Central memory CD4-positive, alpha-beta T cell (primary cell): Measurements from ENCODE around the gene ELF3.
"Not testable (repeated sequence)": the region's sequence is repeated elsewhere in the genome, so short reads cannot be mapped to it uniquely, and the experiment has no call there.

ENCODE experiments used
- DNase-seq: peaks from one replicate; pipeline ENCODE4 v3.0.0; 2022

ELF3 gene

DNA sequence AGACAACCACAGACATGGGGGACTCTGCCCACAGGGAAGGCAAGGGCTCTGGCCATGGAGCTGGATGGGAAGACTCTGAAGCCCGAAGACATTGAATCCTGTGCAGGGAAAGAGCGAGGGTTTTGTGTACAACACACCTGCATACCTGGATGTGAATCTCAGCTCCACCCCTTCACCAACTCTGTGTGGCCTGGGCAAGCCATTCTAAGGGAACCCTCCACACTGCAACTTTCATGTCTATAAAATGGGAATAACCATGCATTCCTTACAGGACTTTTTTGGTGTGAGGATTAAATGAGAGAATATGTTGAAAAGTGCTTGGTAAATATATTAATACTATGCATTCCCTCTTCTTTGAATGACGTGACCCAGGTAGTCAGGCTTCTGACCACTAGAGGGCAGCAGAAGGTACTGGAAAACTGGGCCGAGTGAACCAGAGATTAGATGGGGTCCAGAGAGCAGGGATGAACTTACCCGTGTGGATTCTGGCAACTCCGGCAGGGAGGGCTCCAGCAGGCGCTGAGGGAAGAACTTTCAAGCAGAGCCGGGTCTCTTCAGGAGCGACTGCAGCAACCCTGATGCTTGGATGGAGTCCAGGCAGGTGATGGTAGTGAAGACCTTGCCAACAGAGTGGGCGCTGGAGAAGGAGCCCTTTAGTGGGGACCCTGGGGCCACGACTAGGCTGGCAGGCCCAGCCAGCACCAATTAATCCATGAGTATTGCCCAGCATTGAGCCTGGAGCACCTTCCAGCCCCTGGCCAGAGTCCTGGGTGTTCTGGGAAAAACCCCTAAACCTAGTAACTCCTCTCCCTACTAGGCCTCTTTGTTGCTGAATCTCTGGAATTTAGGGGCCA, 834 bp upstream of the ELF3 start:
- DNase-seq, result peak; percentile 40

DNA sequence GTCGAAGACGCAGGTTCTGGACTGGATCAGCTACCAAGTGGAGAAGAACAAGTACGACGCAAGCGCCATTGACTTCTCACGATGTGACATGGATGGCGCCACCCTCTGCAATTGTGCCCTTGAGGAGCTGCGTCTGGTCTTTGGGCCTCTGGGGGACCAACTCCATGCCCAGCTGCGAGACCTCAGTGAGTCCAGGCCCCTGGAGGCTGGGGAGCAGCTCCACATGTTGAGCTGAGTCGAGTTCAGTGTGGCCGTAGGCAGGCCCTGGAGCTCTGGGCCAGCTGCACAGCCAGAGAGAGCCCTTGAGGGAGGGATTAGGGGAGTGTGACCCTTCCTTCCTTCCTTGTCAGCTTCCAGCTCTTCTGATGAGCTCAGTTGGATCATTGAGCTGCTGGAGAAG, 1.6 kb downstream of the ELF3 start:
- DNase-seq, result no peak

GRCh38 chr1:202012544-202013478, 2.4 kb downstream of the ELF3 start:
- no peak for DNase-seq

DNA sequence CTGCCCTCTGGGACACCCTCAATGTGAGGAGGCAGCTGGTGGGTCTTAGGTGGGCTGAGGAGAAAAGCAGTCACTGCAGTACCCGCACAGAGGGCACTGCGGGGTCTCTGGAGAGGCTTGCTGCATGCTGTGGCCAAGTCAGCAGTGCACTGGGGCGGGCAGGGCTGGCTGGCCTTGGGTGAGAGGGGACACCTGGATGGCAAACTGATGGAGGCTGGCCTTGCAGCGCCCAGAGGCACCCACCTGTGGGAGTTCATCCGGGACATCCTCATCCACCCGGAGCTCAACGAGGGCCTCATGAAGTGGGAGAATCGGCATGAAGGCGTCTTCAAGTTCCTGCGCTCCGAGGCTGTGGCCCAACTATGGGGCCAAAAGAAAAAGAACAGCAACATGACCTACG, 3.2 kb downstream of the ELF3 start:
- no peak for DNase-seq

- no peak for DNase-seq
Measured at GRCh38 chr1:202014060-202014459, 3.7 kb downstream of the ELF3 start.

- no peak for DNase-seq
Measured at GRCh38 chr1:202014915-202015661, 4.7 kb downstream of the ELF3 start.

DNA sequence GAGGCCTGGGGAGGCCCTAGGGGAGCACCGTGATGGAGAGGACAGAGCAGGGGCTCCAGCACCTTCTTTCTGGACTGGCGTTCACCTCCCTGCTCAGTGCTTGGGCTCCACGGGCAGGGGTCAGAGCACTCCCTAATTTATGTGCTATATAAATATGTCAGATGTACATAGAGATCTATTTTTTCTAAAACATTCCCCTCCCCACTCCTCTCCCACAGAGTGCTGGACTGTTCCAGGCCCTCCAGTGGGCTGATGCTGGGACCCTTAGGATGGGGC, 5.2 kb downstream of the ELF3 start:
- no peak for DNase-seq

DNA sequence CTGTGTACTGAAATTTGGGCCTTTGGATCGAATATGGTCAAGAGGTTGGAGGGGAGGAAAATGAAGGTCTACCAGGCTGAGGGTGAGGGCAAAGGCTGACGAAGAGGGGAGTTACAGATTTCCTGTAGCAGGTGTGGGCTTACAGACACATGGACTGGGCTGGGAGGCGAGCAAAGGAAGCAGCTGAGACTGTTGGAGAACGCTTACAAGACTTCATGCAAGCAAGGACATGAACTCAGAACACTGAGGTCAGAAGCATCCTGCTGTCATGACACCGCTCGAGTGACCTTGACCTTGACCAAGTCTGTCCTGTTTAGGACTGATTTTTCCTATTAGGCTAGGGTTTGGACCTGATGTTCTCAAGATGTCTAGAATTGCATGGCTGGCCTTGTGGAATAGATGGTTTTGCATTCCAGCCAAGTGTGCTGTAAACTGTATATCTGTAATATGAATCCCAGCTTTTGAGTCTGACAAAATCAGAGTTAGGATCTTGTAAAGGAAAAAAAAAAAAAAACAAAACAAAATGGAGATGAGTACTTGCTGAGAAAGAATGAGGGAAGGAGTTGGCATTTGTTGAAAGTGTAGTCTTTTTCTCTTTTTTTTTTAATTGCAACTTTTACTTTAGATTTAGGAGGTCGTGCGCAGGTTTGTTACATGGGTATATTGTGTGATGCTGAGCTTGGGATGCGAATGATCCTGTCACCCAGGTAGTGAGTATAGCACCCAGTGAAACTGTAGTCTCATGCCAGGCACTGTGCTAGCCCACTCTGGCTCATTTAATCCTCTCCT, 5.8 kb downstream of the ELF3 start:
- DNase-seq, result no peak

DNA sequence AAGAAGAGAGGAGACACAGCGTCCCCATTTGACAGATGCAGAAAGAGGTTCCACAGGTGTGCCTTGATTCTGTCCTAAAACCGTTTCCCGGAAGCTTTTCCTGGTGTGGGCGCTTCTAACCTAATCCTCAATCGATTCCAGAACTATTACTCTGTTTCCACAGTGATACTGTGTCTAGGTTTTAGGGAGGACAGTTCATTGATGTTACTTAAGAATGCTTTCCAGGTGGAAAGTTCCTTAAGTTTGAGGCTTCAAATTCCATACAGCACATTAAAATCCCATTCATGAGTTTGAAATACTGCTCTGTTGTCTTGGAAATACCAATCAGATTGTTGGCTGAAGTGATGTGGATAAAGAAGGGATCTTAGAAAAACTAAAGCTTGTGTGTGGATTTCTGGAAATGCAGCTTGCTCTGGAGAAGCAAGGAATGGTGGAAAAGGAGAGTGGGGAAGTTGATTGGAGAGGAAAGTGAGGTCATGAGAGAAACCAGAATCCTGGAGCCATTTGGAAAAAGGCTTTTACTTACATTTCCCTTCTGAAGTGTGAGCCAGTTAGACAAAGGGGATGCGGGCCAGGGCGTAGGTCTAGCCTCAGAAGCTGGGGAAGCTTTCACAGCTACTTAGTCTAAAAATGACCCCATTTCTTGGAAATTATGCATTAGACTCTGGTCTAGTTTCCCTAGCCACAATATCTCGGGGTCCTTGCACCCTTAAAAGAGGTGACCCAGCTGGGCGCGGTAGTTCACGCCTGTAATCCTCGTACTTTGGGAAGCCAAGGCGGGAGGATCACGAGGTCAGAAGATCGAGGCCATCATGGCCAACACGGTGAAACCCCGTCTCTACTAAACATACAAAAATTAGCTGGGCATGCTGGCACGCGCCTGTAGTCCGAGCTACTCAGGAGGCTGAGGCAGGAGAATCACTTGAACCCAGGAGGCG, 6.7 kb downstream of the ELF3 start:
- no peak for DNase-seq

DNA sequence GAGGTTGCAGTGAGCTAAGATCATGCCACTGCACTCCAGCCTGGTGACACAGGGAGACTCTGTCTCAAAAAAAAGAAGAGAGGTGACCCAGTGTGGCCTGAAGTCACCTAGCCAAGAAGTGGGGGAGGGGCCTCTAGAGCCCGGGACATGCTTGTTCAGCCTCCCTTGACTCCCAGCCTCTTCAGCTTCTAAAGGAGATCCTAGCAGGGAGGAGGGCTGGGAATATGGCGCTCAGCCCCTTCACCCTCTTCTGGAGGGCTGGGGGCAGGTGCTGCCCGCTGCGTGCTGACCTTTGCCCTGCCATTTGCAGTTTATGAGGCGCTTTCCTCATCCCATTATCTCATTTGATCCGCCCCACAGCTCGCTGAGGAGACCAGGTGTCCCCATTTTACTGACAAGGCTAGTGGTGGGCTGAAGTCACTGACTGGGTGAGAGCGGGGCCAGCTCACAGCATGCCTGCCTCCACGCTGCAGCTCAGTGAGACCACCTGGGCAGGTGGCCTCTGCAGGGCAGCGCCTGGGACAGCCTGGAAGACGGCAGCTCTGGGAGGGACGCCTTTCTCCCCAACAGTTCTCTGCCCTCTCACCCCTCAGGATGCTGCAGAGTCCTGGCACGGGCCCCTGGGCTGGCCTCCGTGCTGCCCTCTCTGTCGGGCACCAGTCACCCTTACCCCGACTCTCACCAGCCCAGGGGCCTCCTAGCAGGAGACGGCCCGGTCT, 7.5 kb downstream of the ELF3 start:
- no peak for DNase-seq

DNA sequence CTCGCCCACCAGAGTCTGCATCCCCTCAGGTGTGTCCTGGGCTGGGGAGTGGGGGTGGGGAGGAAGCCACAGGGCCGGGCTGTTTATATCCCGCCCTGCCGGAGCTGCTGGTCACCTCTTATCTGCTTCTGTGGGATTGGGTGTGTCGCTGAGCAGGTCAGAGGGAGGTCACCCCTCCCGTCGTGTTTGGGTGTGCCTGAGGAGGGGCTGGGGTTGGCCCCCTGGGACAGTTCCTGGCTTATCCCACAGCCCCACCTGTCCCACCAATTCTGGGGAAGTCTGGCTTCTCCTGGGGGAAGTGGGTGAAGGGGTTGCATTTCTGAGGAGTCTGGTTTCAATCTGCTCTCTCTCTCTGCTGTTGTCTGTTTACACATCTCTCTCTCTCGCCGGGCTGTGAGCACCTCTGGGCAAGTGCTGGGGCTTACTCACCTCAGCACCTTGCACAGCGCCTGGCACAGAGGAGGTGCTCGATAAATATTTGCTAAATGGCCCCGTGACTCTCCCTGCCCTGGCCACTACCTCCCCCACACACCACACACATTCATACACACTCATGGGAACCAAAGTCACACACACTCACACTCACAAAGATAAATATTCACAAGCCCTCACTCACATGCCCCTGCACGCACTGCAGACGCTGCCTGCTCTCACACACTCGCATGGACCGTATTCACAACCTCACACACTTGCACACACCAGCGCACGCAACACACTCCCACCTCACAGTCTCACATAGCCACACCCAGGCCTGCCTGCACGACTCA, 8.3 kb downstream of the ELF3 start:
- DNase-seq, result no peak

GRCh38 chr1:202019235-202019558, 8.8 kb downstream of the ELF3 start:
- DNase-seq, result not testable (repeated sequence)

- no peak for DNase-seq
Measured at GRCh38 chr1:202023001-202023433, 12.6 kb downstream of the ELF3 start.

GRCh38 chr1:202029171-202029665, 18.8 kb downstream of the ELF3 start:
- DNase-seq, result no peak

DNA sequence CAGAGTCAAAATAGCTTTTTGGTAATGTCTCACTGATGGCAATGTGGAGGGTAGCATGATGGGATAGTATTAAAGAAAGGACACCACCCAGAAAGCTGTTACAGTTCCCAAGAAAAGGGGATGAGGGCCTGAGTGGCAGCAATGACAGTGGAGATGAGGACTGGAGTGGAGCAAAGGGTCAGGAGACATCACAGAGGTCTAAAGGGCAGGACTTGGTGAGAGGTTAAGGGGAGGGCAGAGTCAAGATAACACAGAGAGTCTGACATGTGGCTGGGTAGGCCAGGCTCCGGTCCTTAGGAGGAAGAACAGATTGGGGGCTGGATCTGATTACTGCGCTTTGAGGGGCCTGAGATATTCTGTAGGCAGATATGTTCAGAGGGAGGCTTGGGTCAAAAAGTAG, 19.3 kb downstream of the ELF3 start:
- no peak for DNase-seq

DNA sequence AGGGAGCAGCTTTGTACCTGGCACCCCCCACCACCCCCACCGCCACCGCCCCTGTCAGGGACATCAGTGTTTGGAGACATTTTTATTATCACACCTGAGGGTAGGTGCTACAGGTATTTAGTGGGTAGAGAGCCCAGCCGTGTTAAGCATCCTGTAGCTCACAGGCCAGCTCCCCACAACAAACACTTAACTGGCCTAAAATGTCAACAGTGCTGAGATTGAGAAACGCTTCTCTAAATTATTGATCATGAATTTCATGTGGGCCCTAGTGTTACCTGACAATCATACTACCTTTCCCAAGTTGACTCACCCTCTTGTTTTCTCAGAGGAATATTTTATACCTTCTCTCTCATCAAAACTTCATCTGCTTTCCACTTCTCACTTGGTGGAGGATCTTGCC, 21.4 kb downstream of the ELF3 start:
- no peak for DNase-seq

GRCh38 chr1:202034149-202034682, 23.8 kb downstream of the ELF3 start:
- DNase-seq, result no peak

DNA sequence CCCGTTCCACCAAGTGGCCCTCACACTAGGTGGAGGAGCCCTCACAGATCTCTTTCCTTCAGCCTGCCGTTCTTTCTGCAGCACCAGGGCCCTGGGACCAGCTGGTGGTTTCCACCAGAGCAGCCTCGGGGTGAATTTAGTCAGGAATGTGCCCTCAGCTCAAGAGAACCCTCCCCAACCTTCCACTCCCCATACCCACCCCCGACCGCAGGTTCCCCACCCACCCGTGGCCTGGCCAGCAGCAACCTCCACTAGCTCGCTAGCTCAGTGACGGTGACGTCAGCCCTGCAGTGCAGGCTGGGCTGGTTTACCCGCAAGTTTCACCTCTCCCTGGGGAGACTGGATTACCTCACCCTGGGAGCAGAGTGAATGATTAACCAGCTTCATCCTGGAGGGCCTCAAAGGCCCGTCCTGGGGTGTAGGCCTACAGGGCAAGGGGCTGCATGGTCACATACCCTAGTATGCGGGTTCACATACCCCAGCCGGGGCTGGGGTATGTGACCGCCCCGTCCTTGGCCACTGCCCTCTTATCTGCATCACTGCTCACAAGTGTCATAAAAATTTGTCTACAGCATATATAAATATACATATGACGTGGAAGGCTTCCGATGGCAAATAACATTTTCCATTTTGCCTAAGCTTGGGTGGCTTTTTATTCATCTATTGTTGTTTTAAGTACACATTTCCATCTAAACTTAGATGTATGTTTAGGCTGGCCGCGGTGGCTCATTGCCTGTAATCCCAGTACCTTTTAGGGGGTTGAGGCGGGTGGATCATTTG, 24.5 kb downstream of the ELF3 start:
- no peak for DNase-seq
